T-cell (primary cell): ENCODE results near the gene PRKAG2. TPM values are rescaled to one million over a fixed set of nuclear protein-coding genes. Genes with fewer than 3 reads are reported as not detected.

Source experiments
- ATAC-seq, 4 experiments: fragments of 200-7000 bp in 3 of 4; fragments of 150-1000 bp in 1 of 4; cut with Tn5 transposase; replicated peaks in 1 of 4; 1 replicate in 3 of 4; 2 replicates in 1 of 4; pipeline ENCODE4 v1.10.0; 2021; ENCODE audit warnings: moderate library complexity in 3 of 4, mild to moderate bottlenecking in 2 of 4, moderate number of reproducible peaks in 1 of 4
- CTCF ChIA-PET, 2 donors: fragments of 300-600 bp; sonication (Branson Sonifier 250); formaldehyde crosslinking; loops; one replicate each; lab custom pipeline; 2022; ENCODE audit warnings: antibody characterized with exemption in 2 of 2; lab: Charles Lee
- POLR2A ChIA-PET, 2 donors: fragments of 300-600 bp; sonication (Branson Sonifier 250); formaldehyde crosslinking; loops; one replicate each; lab custom pipeline; 2022; ENCODE audit warnings: antibody characterized with exemption in 2 of 2; lab: Charles Lee
- DNase-seq, 35 experiments: peaks; one replicate each; pipeline versions ENCODE4 v3.0.0 to v3.0.0-alpha.2; 2013 to 2023
- H3K27ac ChIP-seq: one replicate; pipeline ENCODE4 v1.5.1; 2013; ENCODE audit warnings: low read length
- H3K27me3 ChIP-seq, 2 experiments: replicated peaks in 1 of 2; 1 replicate in 1 of 2; 2 replicates in 1 of 2; pipeline versions ENCODE4 v1.6.1 to v1.7.0; 2013; ENCODE audit warnings: low read length in 1 of 2, mixed read lengths in 1 of 2; ENCODE audit not compliant: control insufficient read depth in 2 of 2, insufficient read depth in 2 of 2; ENCODE audit errors: extremely low read depth in 1 of 2
- H3K36me3 ChIP-seq, 2 donors: 1 replicate in 1 of 2; 2 replicates in 1 of 2; pipeline versions ENCODE4 v1.6.1 to v1.7.0; 2013; ENCODE audit warnings: low read length in 1 of 2; ENCODE audit not compliant: control insufficient read depth in 2 of 2, insufficient read depth in 1 of 2; ENCODE audit errors: extremely low read depth in 1 of 2
- H3K4me1 ChIP-seq, 2 experiments: 1 replicate in 1 of 2; 2 replicates in 1 of 2; pipeline versions ENCODE4 v1.6.1 to v1.7.0; 2013; ENCODE audit warnings: low read length in 2 of 2, mixed read lengths in 1 of 2; ENCODE audit not compliant: insufficient read depth in 2 of 2, control insufficient read depth in 1 of 2; ENCODE audit errors: extremely low read depth in 1 of 2
- H3K4me3 ChIP-seq, 2 donors: 1 replicate in 1 of 2; 2 replicates in 1 of 2; pipeline versions ENCODE4 v1.5.1 to v1.7.0; 2013; ENCODE audit warnings: mild to moderate bottlenecking in 2 of 2, low read length in 1 of 2, moderate library complexity in 1 of 2; ENCODE audit not compliant: control insufficient read depth in 1 of 2; ENCODE audit errors: extremely low read depth in 1 of 2
- H3K9me3 ChIP-seq: 2 replicates; pipeline ENCODE4 v1.7.0; 2013
- H3K27ac Mint-ChIP-seq, 2 donors: one replicate each; pipeline ENCODE4 v1.8.0; 2020 to 2021; ENCODE audit warnings: mild to moderate bottlenecking in 2 of 2, mixed read lengths in 2 of 2
- H3K27me3 Mint-ChIP-seq, 2 donors: one replicate each; pipeline ENCODE4 v1.8.0; 2021 to 2022; ENCODE audit warnings: mixed read lengths in 2 of 2
- H3K36me3 Mint-ChIP-seq: one replicate; pipeline ENCODE4 v1.8.0; 2021; ENCODE audit warnings: mixed read lengths
- H3K4me1 Mint-ChIP-seq, 3 donors: one replicate each; pipeline ENCODE4 v1.8.0; 2020 to 2022; ENCODE audit warnings: mixed read lengths in 3 of 3, mild to moderate bottlenecking in 1 of 3
- H3K4me3 Mint-ChIP-seq, 3 donors: one replicate each; pipeline ENCODE4 v1.8.0; 2020 to 2022; ENCODE audit warnings: mild to moderate bottlenecking in 3 of 3, mixed read lengths in 3 of 3, moderate library complexity in 3 of 3
- H3K9me3 Mint-ChIP-seq, 3 donors: one replicate each; pipeline ENCODE4 v1.8.0; 2020 to 2022; ENCODE audit warnings: mixed read lengths in 3 of 3
- WGBS: methylation state at CpG from one replicate; pipeline ENCODE4 v1.1.5; 2013; ENCODE audit warnings: missing lambda C conversion rate; ENCODE audit not compliant: insufficient coverage; 5-methylcytosine and 5-hydroxymethylcytosine counted together
- total RNA-seq, 35 experiments: library from RNA in 6 of 35; stranded (reverse) in 6 of 35; fragments of 120-200 nt in 1 of 35; gene quantifications; one replicate each; pipeline versions ENCODE4 v1.2.1 to v1.2.4 and lab custom pipeline; 2013 to 2026

Gene PRKAG2
- total RNA-seq, 5 donors from 2014 or later (not counting 1 experiment from before 2014, with no cell fraction given): 43.0 to 59.9 (median 49.3) TPM

DNA sequence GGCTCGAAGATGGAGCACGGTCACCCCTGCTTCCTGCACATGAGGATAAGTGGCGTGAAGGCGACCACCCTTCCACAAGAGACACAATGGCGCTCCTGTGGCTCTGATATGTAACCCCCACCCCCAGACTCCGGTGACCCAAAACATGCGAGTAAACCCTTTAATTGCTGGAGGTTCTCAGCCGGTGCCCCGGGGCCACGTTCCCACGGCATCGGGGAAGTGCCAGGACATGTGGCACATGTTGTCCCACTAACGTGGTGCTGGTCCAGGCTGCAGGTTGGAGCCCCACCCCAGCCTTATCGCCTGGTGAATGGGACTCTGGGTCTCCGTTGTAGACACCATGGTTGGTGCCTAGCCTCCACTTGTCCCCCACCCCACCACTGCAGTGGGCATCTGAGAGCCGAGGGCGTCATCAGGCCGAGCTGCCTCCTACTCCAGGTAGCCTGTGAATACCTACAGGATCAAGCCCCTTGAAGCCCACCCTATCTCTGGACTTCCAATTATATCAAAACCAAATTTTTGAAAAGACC lies 132.8 kb downstream of the PRKAG2 start:
- POLR2A ChIA-PET: no interaction called here
- ATAC-seq: no peak
- Histone ChIP-seq H3K4me1 (peaks cover 5 to 27% of the 10 kb centered on the region in 2 experiments), H3K9me3 (no peaks in the 10 kb centered on the region), H3K36me3 (peaks cover 0 to 5% of the 10 kb centered on the region in 2 donors), H3K27ac (no peak overlapping the region), H3K4me3 (no peak overlapping the region), H3K27me3 (no peaks in the 10 kb centered on the region)
- H3K9me3 Mint-ChIP-seq: no peaks in the 10 kb centered on the region
- H3K27ac Mint-ChIP-seq: no peak overlapping the region
- 91% methylated on average over 11 of the region's 18 CpGs for WGBS
- DNase-seq: no peak
- peaks cover 21 to 24% (median 24%) of the 10 kb centered on the region in 3 donors for H3K4me1 Mint-ChIP-seq
- CTCF ChIA-PET: interaction anchor here in 1 of 2 donors (1.3 kb wide), 1 partner anchor 16 kb away, joined by 3 read pairs; no protein-coding TSS in a partner anchor
- no peak overlapping the region for H3K4me3 Mint-ChIP-seq
- peaks cover 14% of the 10 kb centered on the region for H3K36me3 Mint-ChIP-seq
- no peaks in the 10 kb centered on the region for H3K27me3 Mint-ChIP-seq

DNA sequence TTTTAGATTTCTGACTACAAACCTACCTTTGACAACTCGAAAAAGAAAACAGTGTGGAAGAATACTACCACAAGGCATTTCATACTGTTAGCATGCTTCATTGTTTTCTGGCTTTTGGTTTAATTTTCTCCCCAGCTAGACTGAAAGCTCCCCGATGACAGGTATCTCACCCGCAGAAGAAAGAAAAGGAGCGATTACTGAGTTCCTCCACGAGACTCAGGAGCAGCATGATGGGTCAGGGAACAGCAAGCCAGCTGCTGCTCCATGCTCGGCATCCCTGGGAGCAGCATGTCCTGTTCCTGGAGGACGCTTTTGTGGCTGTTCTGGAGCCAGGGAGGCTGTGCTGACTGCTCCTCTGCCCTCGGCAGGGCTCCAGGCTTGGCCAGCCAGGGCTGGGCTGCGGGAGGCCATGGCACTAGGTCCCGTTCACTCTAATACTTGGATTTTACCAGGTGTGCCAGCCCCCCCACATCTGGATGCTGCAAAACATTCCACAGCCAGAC lies 133.4 kb downstream of the PRKAG2 start:
- H3K4me3 Mint-ChIP-seq: peak overlapping the region in 1 of 3 donors; percentile 9
- DNase-seq (no peak), ATAC-seq (no peak)
- no peaks in the 10 kb centered on the region for H3K27me3 ChIP-seq
- peaks cover 5 to 27% of the 10 kb centered on the region in 2 experiments for H3K4me1 ChIP-seq
- H3K4me3 ChIP-seq: no peak overlapping the region
- H3K27me3 Mint-ChIP-seq: no peaks in the 10 kb centered on the region
- no peak overlapping the region for H3K27ac ChIP-seq
- ChIA-PET POLR2A (no interaction called here), CTCF (interaction anchor here (0.6 to 1.3 kb wide), 3 partner anchors 15 to 40 kb away, joined by 3 to 4 read pairs (median 3); no protein-coding TSS in a partner anchor)
- H3K27ac Mint-ChIP-seq: no peak overlapping the region
- no peaks in the 10 kb centered on the region for H3K9me3 ChIP-seq
- H3K4me1 Mint-ChIP-seq: peaks cover 21 to 24% (median 24%) of the 10 kb centered on the region in 3 donors
- 91% methylated on average over 9 of the region's 10 CpGs for WGBS
- H3K36me3 ChIP-seq: peaks cover 1 to 5% of the 10 kb centered on the region in 2 donors
- no peaks in the 10 kb centered on the region for H3K9me3 Mint-ChIP-seq
- peaks cover 12% of the 10 kb centered on the region for H3K36me3 Mint-ChIP-seq

DNA sequence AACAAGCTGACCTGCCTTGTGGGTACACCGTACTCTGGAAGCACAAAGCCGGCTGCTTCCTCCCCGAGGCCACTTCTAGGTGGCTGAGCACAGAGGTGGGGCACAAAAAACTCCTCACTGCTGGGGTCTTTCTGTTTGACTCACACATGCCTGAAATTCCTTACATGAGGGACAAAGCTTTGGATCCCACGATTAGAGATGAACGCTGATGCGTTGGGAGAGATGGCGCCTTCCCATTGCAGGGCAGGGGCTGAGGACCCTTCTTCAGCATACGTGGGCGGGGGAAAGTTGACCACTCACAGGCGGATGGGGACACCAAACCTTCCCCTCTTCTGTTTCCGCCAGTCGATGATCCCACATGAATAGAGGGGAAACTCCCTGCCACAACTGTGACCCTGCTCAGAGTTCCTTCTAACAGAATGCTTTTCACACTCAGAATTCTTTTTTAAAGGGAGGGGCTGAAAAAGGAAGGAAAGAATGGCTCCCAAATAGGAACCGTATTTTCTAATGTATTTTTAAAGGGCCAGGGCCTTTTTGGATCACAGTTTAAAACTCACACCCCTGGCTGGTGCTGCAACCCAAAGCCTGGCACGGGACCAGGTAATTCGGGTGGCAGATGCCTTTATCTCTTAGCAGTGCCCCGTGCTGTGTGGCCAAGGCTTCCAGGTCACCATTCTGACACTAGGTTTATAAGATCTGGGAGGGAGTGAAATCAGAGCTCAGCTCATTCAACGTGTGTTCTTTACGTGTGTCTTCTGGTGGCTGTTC lies 134.0 kb downstream of the PRKAG2 start:
- ATAC-seq (no peak), DNase-seq (no peak)
- POLR2A ChIA-PET: no interaction called here
- no peaks in the 10 kb centered on the region for H3K9me3 Mint-ChIP-seq
- peaks cover 3 to 5% of the 10 kb centered on the region in 2 donors for H3K36me3 ChIP-seq
- H3K27ac Mint-ChIP-seq: no peak overlapping the region
- H3K27ac ChIP-seq: no peak overlapping the region
- WGBS: 51% methylated on average over 10 of the region's 18 CpGs
- peaks cover 21 to 26% (median 24%) of the 10 kb centered on the region in 3 donors for H3K4me1 Mint-ChIP-seq
- H3K4me3 Mint-ChIP-seq: peak overlapping the region in 1 of 3 donors; percentile 9
- no peaks in the 10 kb centered on the region for H3K27me3 Mint-ChIP-seq
- peaks cover 12% of the 10 kb centered on the region for H3K36me3 Mint-ChIP-seq
- H3K27me3 ChIP-seq: no peaks in the 10 kb centered on the region
- no peak overlapping the region for H3K4me3 ChIP-seq
- H3K4me1 ChIP-seq: peaks cover 5 to 27% of the 10 kb centered on the region in 2 experiments
- CTCF ChIA-PET: interaction anchor here (0.6 kb wide), 2 partner anchors 16 to 39 kb away, joined by 3 to 4 read pairs; no protein-coding TSS in a partner anchor
- no peaks in the 10 kb centered on the region for H3K9me3 ChIP-seq

DNA sequence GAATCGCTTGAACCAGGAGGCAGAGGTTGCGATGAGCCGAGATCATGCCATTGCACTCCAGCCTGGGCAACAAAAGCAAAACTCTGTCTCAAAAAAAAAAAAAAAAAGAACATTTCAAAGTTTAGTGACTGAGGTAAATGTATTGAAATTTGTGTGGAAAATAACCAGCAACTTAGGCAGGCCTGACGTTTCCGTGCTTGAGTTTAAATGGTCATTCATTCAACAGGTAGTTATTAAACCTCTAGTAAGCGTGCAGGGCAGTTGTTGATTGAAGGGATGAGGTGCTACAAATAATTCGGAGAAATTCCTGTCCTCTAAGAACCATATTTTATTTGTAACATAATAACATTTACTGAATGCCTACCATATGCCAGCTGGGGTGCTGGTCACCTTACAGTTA lies 135.3 kb downstream of the PRKAG2 start:
- Mint-ChIP-seq H3K36me3 (peaks cover 12% of the 10 kb centered on the region), H3K4me3 (no peak overlapping the region), H3K9me3 (no peaks in the 10 kb centered on the region), H3K27ac (no peak overlapping the region), H3K27me3 (no peaks in the 10 kb centered on the region), H3K4me1 (peaks cover 21 to 26% (median 24%) of the 10 kb centered on the region in 3 donors)
- H3K27ac ChIP-seq: no peak overlapping the region
- peaks cover 3 to 5% of the 10 kb centered on the region in 2 donors for H3K36me3 ChIP-seq
- ChIA-PET CTCF (no interaction called here), POLR2A (no interaction called here)
- ATAC-seq (no peak), DNase-seq (no peak)
- no peak overlapping the region for H3K4me3 ChIP-seq
- peaks cover 5 to 27% of the 10 kb centered on the region in 2 experiments for H3K4me1 ChIP-seq
- no peaks in the 10 kb centered on the region for H3K9me3 ChIP-seq
- H3K27me3 ChIP-seq: no peaks in the 10 kb centered on the region
- WGBS: 100% methylated on average over 3 of the region's 7 CpGs

DNA sequence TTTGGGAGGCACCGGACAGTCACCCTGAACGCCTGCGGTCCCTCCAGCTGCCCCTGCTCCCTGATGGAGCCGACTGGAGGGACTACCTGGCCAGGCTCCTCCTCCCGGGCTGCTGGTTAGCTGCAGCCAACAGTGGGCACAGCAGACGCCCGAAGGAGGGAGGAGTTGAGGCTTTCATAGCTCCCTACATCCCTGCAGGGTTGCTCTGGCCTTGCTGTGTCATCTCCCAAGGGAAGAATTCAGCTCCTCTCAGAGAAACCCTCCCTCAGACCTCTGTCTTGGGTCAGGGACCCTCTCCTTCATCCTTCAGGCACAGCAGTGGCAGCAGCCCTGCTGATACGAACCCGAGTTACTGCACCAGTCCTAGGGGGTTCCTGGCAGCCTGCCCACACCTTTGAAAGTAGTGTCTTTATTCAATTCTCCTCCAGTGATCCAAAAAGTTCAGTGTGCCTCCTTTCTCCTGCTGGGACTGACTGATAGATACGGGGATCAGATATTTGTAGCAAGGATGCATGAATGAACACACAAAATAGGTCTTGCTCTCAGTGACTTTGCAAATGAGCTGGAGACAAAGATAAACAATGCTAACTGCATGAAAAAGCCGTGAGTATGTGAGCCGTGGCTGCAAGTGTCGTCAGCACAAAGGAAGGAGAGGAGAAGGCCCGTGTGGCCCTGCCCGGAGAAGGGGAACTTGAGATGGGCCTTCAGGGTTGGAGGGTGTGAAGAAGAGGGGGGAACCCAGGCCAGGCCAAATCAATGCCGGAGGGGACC lies 136.6 kb downstream of the PRKAG2 start:
- H3K27ac Mint-ChIP-seq: no peak overlapping the region
- DNase-seq (no peak), ATAC-seq (no peak)
- peaks cover 12% of the 10 kb centered on the region for H3K36me3 Mint-ChIP-seq
- POLR2A ChIA-PET: no interaction called here
- no peaks in the 10 kb centered on the region for H3K9me3 Mint-ChIP-seq
- 90% methylated on average over 12 of the region's 16 CpGs for WGBS
- Histone ChIP-seq H3K4me3 (no peak overlapping the region), H3K27ac (no peak overlapping the region), H3K4me1 (peaks cover 5 to 25% of the 10 kb centered on the region in 2 experiments), H3K36me3 (peaks cover 2 to 3% of the 10 kb centered on the region in 2 donors), H3K9me3 (no peaks in the 10 kb centered on the region), H3K27me3 (no peaks in the 10 kb centered on the region)
- CTCF ChIA-PET: no interaction called here
- no peak overlapping the region for H3K4me3 Mint-ChIP-seq
- H3K27me3 Mint-ChIP-seq: no peaks in the 10 kb centered on the region
- H3K4me1 Mint-ChIP-seq: peaks cover 21 to 24% (median 22%) of the 10 kb centered on the region in 3 donors

DNA sequence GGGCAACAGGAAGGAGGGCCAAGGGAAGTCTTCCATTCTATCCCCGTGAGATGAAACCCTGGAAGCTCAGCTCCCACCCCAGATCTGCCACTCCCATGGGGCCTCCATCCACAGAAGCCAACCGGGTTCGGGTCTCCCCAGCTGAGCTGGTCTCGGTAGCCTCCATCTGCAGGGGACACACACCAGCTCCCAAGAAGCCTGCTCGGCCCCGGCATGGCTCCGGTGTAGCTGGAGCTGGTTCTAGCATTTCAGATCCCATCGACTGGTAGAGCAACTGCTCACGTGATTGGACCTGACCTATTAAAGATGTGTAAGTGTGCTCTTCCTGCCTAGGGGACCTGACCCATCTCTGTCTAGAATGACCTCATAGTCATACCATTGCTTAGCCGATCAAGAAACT lies 138.0 kb downstream of the PRKAG2 start:
- CTCF ChIA-PET: no interaction called here
- Histone ChIP-seq H3K27me3 (no peaks in the 10 kb centered on the region), H3K4me1 (peaks cover 5 to 13% of the 10 kb centered on the region in 2 experiments), H3K27ac (no peak overlapping the region), H3K9me3 (no peaks in the 10 kb centered on the region), H3K36me3 (peaks cover 2 to 3% of the 10 kb centered on the region in 2 donors), H3K4me3 (no peak overlapping the region)
- Mint-ChIP-seq H3K27me3 (no peaks in the 10 kb centered on the region), H3K9me3 (no peaks in the 10 kb centered on the region), H3K4me1 (peaks cover 17 to 18% (median 17%) of the 10 kb centered on the region in 3 donors), H3K27ac (no peak overlapping the region), H3K4me3 (no peak overlapping the region), H3K36me3 (peaks cover 12% of the 10 kb centered on the region)
- POLR2A ChIA-PET: no interaction called here
- ATAC-seq (no peak), DNase-seq (no peak)
- 96% methylated on average over 8 of the region's 10 CpGs for WGBS
